ENCODE measurements around the gene GATA5. TPM values are rescaled to one million over a fixed set of nuclear protein-coding genes. Genes with fewer than 3 reads are reported as not detected.
"Not testable (repeated sequence)": the region's sequence is repeated elsewhere in the genome, so short reads cannot be mapped to it uniquely, and the experiment has no call there.

GATA5 gene
- total RNA-seq, 2 experiments from 2014 or later, result not detected

DNA sequence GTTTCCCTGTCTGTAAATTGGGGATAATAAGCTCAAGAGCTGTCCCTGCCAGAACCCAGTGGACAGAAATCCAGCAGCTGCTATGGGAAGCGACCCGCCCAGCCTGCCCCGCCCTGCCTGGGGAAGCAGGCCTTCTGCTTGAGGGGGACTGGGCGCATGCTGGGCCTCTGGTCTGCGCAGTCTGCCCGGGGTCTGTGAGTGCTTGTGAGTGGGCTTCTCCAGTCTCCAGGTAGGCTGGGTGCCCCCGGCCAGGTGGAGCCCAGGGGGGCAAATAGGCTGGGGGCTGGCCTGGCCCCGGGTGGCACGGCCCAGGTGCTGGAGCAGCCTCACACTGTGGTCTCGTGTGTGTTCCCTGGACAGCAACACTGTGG is 47.8 kb downstream of the GATA5 start:
- no peak for DNase-seq
- no peaks in the 10 kb centered on the region for H3K9me3 Mint-ChIP-seq

DNA sequence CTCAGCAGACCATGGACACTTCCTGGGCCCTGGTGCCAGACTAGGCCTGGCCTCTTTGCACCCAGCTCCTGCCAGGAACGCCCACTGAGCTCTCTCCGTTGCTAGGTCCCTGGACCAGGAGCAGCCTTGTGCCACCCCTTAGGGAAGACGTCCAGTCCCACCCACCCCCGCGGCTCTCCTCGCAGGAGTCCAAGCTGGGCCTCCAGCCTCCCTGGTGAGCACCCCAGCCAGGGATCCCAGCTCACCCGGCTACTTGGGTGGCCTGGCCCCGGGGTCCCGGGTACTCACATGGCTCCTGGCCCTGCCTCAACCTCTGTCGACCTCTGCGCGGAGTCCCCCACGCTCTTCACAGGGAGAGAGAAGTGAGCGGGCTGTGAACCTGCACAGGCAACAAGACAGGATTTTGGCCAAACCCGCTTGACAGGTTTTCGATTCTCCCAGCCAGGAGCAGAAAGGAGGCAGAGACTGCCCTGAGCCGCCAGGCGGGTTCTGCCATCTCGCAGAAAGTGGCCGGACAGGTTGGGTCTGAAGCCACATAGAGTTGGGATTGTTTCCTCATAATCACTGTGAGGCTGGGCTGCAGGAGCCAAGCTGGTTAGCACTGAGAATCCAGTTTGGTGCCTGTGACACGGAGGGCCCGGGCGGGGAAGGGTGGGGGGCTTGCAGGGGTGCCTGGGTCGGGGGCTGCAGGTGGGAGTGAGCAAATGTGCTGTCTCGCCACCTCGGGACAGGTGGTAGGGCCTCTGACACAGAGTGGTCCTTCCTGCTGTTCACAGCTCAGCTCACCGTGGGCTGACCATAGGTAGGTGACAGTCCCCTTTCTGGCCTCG is 48.4 kb downstream of the GATA5 start, which contains the start of gene RBBP8NL:
TSS of gene RBBP8NL (minus strand) at position 368 of the 830 bp plus-strand sequence. CDS start 7,892 bp downstream, outside the sequence.
- ATAC-seq (ENCODE audit: low read depth) (no peak), DNase-seq (no peak)
- H3K4me3 Mint-ChIP-seq, result no peak within 1 kb of the TSS
- no peak within 1 kb of the TSS for H3K27ac Mint-ChIP-seq
- H3K36me3 Mint-ChIP-seq, result no peaks in the 10 kb centered on the region
- H3K4me1 Mint-ChIP-seq, result no peaks in the 10 kb centered on the region
- H3K9me3 Mint-ChIP-seq, result no peaks in the 10 kb centered on the region
- POLR2A ChIA-PET, result no interaction called here
- no peaks in the 10 kb centered on the region for H3K27me3 Mint-ChIP-seq

More for the DNA sequence above, 47.8 kb downstream of the GATA5 start:
- Mint-ChIP-seq H3K4me1 (no peaks in the 10 kb centered on the region), H3K27ac (no peak overlapping the region), H3K4me3 (no peak overlapping the region), H3K36me3 (no peaks in the 10 kb centered on the region), H3K27me3 (no peaks in the 10 kb centered on the region)
- POLR2A ChIA-PET, result no interaction called here
- no peak for ATAC-seq (ENCODE audit: low read depth)

GRCh38 chr20:62426699-62427131 is 49.1 kb downstream of the GATA5 start:
- H3K27me3 Mint-ChIP-seq, result no peaks in the 10 kb centered on the region
- POLR2A ChIA-PET, result no interaction called here
- no peaks in the 10 kb centered on the region for H3K4me1 Mint-ChIP-seq
- DNase-seq (no peak), ATAC-seq (ENCODE audit: low read depth) (no peak)
- H3K27ac Mint-ChIP-seq, result no peak overlapping the region
- H3K9me3 Mint-ChIP-seq, result no peaks in the 10 kb centered on the region
- H3K36me3 Mint-ChIP-seq, result no peaks in the 10 kb centered on the region
- no peak overlapping the region for H3K4me3 Mint-ChIP-seq

DNA sequence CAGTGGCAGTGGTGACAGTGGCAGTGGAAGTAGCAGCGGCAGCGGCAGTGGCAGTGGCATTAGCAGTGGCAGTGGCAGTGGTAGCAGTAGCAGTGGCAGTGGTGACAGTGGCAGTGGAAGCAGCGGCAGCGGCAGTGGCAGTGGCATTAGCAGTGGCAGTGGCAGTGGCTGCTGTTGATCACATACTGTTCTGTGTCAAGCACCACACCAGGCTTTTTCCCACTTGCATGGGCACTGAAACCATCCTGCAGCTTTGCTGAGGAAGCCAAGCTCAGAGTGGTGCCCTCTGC is 49.8 kb downstream of the GATA5 start:
- H3K9me3 Mint-ChIP-seq; ATAC-seq (ENCODE audit: low read depth); POLR2A ChIA-PET; H3K4me3 Mint-ChIP-seq; H3K27ac Mint-ChIP-seq; H3K4me1 Mint-ChIP-seq; DNase-seq; H3K27me3 Mint-ChIP-seq; H3K36me3 Mint-ChIP-seq: not testable (repeated sequence)

DNA sequence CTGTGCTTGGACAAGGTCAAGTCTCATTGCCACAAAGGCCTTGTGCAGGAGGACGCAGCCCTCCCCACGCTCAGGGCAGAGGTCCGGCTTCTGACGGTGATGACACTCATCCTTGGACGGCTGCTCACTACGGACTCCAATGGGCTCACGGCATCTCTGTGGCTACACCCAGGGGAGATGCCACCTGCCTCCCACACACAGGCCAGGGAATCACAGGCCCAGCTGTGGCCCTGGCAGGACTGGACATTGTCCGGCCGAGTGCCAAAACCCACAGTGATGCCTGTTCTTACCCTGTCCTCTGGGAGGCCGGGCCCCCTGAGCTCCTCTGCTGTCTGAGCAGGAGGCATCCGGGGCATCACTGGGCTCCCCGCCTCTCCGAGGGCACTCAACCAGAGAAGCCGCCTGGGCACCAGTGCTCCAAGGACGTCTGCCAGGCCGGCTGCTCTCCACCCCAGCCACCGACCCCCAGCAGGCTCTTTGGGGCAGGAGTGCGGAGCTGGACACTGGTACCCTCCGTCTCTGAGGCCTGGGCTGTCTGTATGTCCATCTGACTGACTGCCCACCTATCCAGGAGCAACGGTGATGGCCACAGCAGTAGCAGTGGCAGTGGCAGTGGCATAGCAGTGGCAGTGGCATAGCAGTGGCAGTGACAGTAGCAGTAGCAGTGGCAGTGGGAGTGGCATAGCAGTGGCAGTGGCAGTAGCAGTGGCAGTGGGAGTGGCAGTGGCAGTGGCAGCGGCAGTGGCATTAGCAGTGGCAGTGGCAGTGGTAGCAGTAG is 50.3 kb downstream of the GATA5 start:
- Mint-ChIP-seq H3K4me3 (no peak overlapping the region), H3K27me3 (no peaks in the 10 kb centered on the region), H3K36me3 (no peaks in the 10 kb centered on the region), H3K4me1 (no peaks in the 10 kb centered on the region), H3K27ac (no peak overlapping the region), H3K9me3 (no peaks in the 10 kb centered on the region)
- POLR2A ChIA-PET, result no interaction called here
- DNase-seq (no peak), ATAC-seq (ENCODE audit: low read depth) (no peak)

GRCh38 chr20:62424249-62425107 is 51.3 kb downstream of the GATA5 start:
- no peak overlapping the region for H3K4me3 Mint-ChIP-seq
- H3K36me3 Mint-ChIP-seq, result no peaks in the 10 kb centered on the region
- H3K27ac Mint-ChIP-seq, result no peak overlapping the region
- POLR2A ChIA-PET, result no interaction called here
- H3K27me3 Mint-ChIP-seq, result no peaks in the 10 kb centered on the region
- ATAC-seq (ENCODE audit: low read depth) (no peak), DNase-seq (no peak)
- H3K9me3 Mint-ChIP-seq, result no peaks in the 10 kb centered on the region
- no peaks in the 10 kb centered on the region for H3K4me1 Mint-ChIP-seq

- POLR2A ChIA-PET, result interaction anchor here (0.6 kb wide), 1 partner anchor 439 kb away, joined by 3 read pairs; no protein-coding TSS in a partner anchor
- Mint-ChIP-seq H3K27ac (no peak overlapping the region), H3K27me3 (no peaks in the 10 kb centered on the region), H3K9me3 (no peaks in the 10 kb centered on the region), H3K4me3 (no peak overlapping the region), H3K36me3 (no peaks in the 10 kb centered on the region), H3K4me1 (no peaks in the 10 kb centered on the region)
- no peak for DNase-seq
- ATAC-seq (ENCODE audit: low read depth), result no peak
Measured at GRCh38 chr20:62423326-62423706, 52.5 kb downstream of the GATA5 start.

GRCh38 chr20:62422636-62423325 is 53.0 kb downstream of the GATA5 start:
- Mint-ChIP-seq H3K4me1 (no peaks in the 10 kb centered on the region), H3K4me3 (no peak overlapping the region), H3K27ac (no peak overlapping the region), H3K36me3 (no peaks in the 10 kb centered on the region), H3K9me3 (no peaks in the 10 kb centered on the region), H3K27me3 (no peaks in the 10 kb centered on the region)
- ATAC-seq (ENCODE audit: low read depth), result no peak
- DNase-seq, result no peak
- POLR2A ChIA-PET, result interaction anchor here (0.6 kb wide), 1 partner anchor 439 kb away, joined by 3 read pairs; no protein-coding TSS in a partner anchor

DNA sequence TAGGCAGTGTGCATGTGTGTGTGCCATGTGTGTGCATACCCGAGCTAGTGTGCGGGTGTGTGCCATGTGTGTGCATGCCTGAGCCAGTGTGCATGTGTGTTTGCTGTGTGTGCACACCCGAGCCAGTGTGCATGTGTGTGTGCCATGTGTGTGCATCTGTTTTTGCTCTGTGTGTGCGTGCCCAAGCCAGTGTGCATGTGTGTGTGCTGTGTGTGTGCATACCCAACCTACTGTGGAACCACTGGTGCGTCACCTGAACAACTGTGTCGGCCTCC is 54.1 kb downstream of the GATA5 start:
- ATAC-seq (ENCODE audit: low read depth), result no peak
- no peaks in the 10 kb centered on the region for H3K9me3 Mint-ChIP-seq
- POLR2A ChIA-PET, result no interaction called here

DNA sequence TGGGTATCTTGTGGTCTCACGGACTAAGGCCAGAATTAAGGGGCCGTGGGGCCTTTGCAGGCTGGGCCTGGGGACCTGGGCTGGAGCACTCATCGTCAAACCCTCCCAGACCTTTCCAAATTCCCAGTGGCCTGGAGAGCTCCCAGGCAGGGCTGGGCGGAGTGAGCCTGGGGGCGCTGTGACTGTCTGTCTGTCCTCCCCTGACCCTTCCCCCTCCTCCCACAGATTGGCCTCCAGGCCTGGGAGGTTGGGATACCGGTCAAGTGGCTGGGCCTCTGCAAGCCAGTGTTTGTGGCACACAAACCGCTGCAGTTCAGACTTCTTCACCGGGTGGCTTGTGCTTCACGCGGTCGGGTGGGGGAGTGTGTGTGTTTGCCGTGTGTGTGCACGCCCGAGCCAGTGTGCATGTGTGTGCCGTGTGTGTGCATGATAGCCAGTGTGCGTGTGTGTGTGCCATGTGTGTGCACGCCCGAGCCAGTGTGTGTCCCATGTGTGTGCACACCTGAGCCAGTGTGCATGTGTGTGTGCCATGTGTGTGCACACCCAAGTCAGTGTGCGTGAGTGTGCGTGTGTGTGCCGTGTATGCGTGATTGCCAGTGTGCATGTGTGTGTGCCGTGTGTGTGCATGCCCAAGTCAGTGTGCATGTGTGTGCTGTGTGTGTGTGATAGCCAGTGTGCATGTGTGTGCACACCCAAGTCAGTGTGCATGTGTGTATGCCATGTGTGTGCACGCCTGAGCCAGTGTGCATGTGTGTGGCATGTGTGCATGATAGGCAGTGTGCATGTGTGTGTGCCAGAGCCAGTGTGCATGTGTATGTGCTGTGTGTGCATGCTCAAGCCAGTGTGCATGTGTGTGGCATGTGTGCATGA is 54.7 kb downstream of the GATA5 start:
- Mint-ChIP-seq H3K4me3 (no peak overlapping the region), H3K27me3 (no peaks in the 10 kb centered on the region), H3K36me3 (no peaks in the 10 kb centered on the region), H3K9me3 (no peaks in the 10 kb centered on the region), H3K4me1 (no peaks in the 10 kb centered on the region), H3K27ac (no peak overlapping the region)
- ATAC-seq (ENCODE audit: low read depth) (no peak), DNase-seq (no peak)
- POLR2A ChIA-PET, result no interaction called here

More for the DNA sequence above, 54.1 kb downstream of the GATA5 start:
- no peaks in the 10 kb centered on the region for H3K4me1 Mint-ChIP-seq
- H3K27me3 Mint-ChIP-seq, result no peaks in the 10 kb centered on the region
- H3K27ac Mint-ChIP-seq, result no peak overlapping the region
- no peak overlapping the region for H3K4me3 Mint-ChIP-seq
- no peaks in the 10 kb centered on the region for H3K36me3 Mint-ChIP-seq
- DNase-seq, result no peak

- H3K4me3 Mint-ChIP-seq, result no peak overlapping the region
- H3K4me1 Mint-ChIP-seq, result no peaks in the 10 kb centered on the region
- no peaks in the 10 kb centered on the region for H3K36me3 Mint-ChIP-seq
- H3K9me3 Mint-ChIP-seq, result no peaks in the 10 kb centered on the region
- H3K27ac Mint-ChIP-seq, result no peak overlapping the region
- POLR2A ChIA-PET, result no interaction called here
- H3K27me3 Mint-ChIP-seq, result no peaks in the 10 kb centered on the region
- DNase-seq (no peak), ATAC-seq (ENCODE audit: low read depth) (no peak)
Measured at GRCh38 chr20:62419759-62420158, 56.0 kb downstream of the GATA5 start.

DNA sequence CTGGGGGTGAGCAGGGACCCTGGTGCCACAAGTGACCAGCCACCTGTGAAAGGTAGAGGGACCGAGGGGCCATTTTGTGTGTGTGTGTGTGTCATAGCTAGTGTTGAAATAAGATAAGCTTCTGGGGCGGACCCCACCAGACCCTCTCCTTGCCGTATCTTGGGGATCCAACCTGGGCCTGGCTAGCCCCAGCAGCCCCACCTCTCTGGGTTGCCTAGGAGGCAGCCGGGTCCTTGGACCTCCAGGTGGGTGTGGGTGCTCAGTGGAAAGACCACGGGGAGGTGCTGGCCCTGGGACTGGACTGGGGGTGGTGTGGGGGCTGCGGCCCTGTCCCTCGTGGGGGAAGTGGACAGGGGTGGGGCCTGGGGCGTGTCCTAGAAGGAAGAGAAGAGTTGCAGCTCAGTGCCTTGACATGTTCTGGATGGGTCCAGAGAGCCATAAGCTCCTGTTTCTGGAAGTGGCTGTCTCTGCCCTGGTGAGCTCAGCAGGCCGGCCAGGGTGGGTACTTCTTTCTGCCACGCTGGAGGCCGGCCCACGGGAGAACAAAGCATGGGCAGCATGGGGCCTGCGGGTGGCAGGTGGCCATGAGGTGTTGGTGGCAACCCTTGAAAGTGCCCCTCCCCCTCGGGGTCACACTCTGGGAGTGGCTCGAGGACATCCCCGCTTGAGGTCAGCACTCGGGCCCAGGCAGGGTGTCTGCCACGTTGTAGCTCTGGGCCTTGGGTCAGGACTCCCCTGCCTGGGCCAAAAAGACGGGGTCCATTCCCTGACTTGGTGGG is 56.9 kb downstream of the GATA5 start:
- Mint-ChIP-seq H3K4me3 (no peak overlapping the region), H3K4me1 (no peaks in the 10 kb centered on the region), H3K27ac (no peak overlapping the region), H3K36me3 (no peaks in the 10 kb centered on the region), H3K9me3 (no peaks in the 10 kb centered on the region), H3K27me3 (no peaks in the 10 kb centered on the region)
- POLR2A ChIA-PET, result no interaction called here
- DNase-seq (no peak), ATAC-seq (ENCODE audit: low read depth) (no peak)

All from activated naive CD8-positive, alpha-beta T cell treated with anti-CD3 and anti-CD28 coated beads, Interleukin-2, amount 10 ng/mL, durations not matched to agents 7 days and 5 days (primary cell).